GM12865 (cell line): Measurements from ENCODE around the gene COL4A3.

Experiments
- DNase-seq: peaks from one replicate; pipeline ENCODE4 v3.0.0; 2010; ENCODE audit warnings: low read depth
- H3K4me3 ChIP-seq: 2 replicates; pipeline ENCODE4 v1.5.1; 2011; ENCODE audit warnings: mild to moderate bottlenecking, low read depth, low read length, control low read depth
- CTCF ChIP-seq: IDR thresholded peaks from 2 replicates; pipeline ENCODE4 v1.5.1; 2011; ENCODE audit warnings: low read length, control low read depth, low read depth, inconsistent platforms; ENCODE audit not compliant: insufficient read depth; ENCODE audit errors: missing control alignments

Gene COL4A3

GRCh38 chr2:227153307-227153706 is 11.1 kb upstream of the COL4A3 start:
- TF ChIP-seq CTCF, result no peak
- DNase-seq, result no peak
- no peak overlapping the region for H3K4me3 ChIP-seq

GRCh38 chr2:227153758-227154486 is 10.5 kb upstream of the COL4A3 start:
- DNase-seq, result no peak
- no peak for TF ChIP-seq CTCF
- H3K4me3 ChIP-seq, result no peak overlapping the region

- no peak overlapping the region for H3K4me3 ChIP-seq
- no peak for TF ChIP-seq CTCF
- DNase-seq, result no peak
These were observed 9.2 kb upstream of the COL4A3 start for GRCh38 chr2:227154986-227155774.

- no peak for DNase-seq
- H3K4me3 ChIP-seq, result no peak overlapping the region
- TF ChIP-seq CTCF, result no peak
These were observed 4.3 kb upstream of the COL4A3 start for GRCh38 chr2:227160164-227160563.

GRCh38 chr2:227161947-227162346 is 2.5 kb upstream of the COL4A3 start:
- DNase-seq, result no peak
- H3K4me3 ChIP-seq, result no peak overlapping the region
- TF ChIP-seq CTCF, result no peak

- TF ChIP-seq CTCF, result no peak
- H3K4me3 ChIP-seq, result peak overlapping the region; percentile 96
- DNase-seq, result peak; percentile 85
These were observed 883 bp upstream of the COL4A3 start for GRCh38 chr2:227163485-227163997.
